Left kidney (tissue), 8 donors: ENCODE data around the gene TBC1D19. TPM values are rescaled to one million over a fixed set of nuclear protein-coding genes. Genes with fewer than 3 reads are reported as not detected.
"Not testable (repeated sequence)": the region's sequence is repeated elsewhere in the genome, so short reads cannot be mapped to it uniquely, and the experiment has no call there.

Experiments
- DNase-seq: peaks from one replicate; pipeline ENCODE4 v3.0.0-alpha.2; 2013
- long read RNA-seq, 8 donors: transcript quantifications; one replicate each; lab custom pipeline, GENCODE V29; 2026
- polyA plus RNA-seq: library from polyadenylated mRNA; unstranded; fragments of 120-200 nt; gene quantifications from one replicate; pipeline ENCODE4 v1.2.1, GENCODE V29; 2013; ENCODE audit not compliant: insufficient read length

The TBC1D19 gene
- polyA plus RNA-seq, result 23.1 TPM
- long read RNA-seq, donor 1, partial matches to known transcripts, result 0 of 2 reads
- long read RNA-seq, donor 1, other reads (novel, unspliced or antisense), result 0 of 2 reads
- long read RNA-seq, donor 2, partial matches to known transcripts, result 0 of 2 reads
- long read RNA-seq, donor 2, other reads (novel, unspliced or antisense), result 0 of 2 reads
- long read RNA-seq, donor 3, partial matches to known transcripts, result 0 of 3 reads
- long read RNA-seq, donor 3, other reads (novel, unspliced or antisense), result 0 of 3 reads
- long read RNA-seq, donor 4, result 0 reads
- long read RNA-seq, donor 5, partial matches to known transcripts, result 0 of 6 reads
- long read RNA-seq, donor 5, other reads (novel, unspliced or antisense), result 0 of 6 reads
- long read RNA-seq, donor 6, partial matches to known transcripts, result 0 of 1 reads
- long read RNA-seq, donor 6, other reads (novel, unspliced or antisense), result 0 of 1 reads
- long read RNA-seq, donor 7, partial matches to known transcripts, result 0 of 1 reads
- long read RNA-seq, donor 7, other reads (novel, unspliced or antisense), result 0 of 1 reads
- long read RNA-seq, donor 8, partial matches to known transcripts, result 0 of 2 reads
- long read RNA-seq, donor 8, other reads (novel, unspliced or antisense), result 0 of 2 reads

GRCh38 chr4:26583865-26584652 lies at the start of gene TBC1D19:
TBC1D19 (plus strand) TSS chr4:26584084; CDS start chr4:26584194, 110 bp downstream.
- DNase-seq, result peak; percentile 89

- DNase-seq, result peak; percentile 30
Measured at GRCh38 chr4:26542991-26543390, 40.9 kb upstream of the TBC1D19 start.

DNA sequence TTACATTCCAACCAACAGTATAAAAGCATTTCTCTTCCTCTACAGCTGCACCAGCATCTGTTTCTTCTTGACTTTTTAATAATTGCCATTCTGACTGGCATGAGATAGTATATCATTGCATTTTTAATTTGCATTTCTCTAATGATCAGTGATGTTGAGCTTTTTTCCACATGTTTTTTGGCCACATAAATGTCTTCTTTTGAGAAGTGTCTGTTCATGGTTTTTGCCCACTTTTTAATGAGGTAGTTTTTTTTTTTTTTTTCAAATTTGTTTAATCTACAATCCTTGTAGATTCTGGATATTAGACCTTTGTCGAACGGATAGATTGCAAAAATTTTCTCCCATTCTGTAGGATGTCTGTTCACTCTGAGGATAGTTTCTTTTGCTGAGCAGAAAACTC lies 39.5 kb upstream of the TBC1D19 start:
- DNase-seq, result no peak

GRCh38 chr4:26548379-26548778 lies 35.5 kb upstream of the TBC1D19 start:
- not testable (repeated sequence) for DNase-seq

GRCh38 chr4:26557164-26557563 lies 26.7 kb upstream of the TBC1D19 start:
- no peak for DNase-seq

- no peak for DNase-seq
Measured at GRCh38 chr4:26558166-26558895, 25.6 kb upstream of the TBC1D19 start.

GRCh38 chr4:26566133-26566532 lies 17.8 kb upstream of the TBC1D19 start:
- no peak for DNase-seq

- DNase-seq, result no peak
Measured at GRCh38 chr4:26568446-26568994, 15.4 kb upstream of the TBC1D19 start.

- no peak for DNase-seq
Measured at GRCh38 chr4:26570596-26570995, 13.3 kb upstream of the TBC1D19 start.

- no peak for DNase-seq
Measured at GRCh38 chr4:26573389-26573794, 10.5 kb upstream of the TBC1D19 start.

DNA sequence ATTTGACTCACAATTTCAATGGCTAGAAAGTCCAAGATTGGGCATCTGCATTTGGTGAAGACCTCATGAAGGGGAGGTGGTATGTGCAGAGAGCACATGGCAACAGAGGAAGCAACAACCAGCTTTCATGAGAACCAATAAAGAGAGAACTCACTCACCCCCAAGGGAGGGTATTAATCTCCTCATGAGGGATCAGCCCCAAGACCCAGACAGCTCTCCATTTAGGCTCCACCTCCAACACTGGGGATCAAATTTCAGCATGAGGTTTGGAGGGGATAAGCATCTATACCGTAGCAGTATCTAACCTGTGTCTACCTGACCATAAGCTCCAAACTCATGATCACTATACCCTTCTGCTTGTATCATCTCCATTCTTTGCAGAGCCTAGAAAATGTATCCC lies 9.3 kb upstream of the TBC1D19 start:
- DNase-seq, result no peak

DNA sequence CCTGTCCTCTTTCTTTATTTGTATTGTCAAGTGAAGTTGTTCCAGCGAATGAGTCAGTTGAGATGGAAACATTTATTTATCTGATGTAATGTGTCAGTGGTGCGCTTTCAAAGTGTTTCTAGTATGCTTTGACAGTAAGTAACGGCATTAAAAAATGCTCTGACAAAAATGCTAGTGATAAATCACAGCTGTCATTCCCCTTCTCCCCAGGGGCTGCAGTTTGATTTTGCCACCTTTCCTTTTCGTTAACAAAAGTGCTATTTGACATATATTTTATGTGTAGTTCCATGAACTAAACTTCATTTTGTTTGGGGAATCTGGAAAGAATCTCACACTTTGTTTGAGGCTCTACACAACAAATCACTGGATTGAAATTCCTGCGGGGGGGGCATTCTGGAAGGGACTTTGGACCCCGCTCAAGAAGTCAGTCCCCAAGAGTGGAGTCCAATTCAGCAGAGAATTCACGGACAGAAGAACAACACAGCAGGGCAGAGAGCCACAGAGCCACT lies 7.6 kb upstream of the TBC1D19 start:
- peak; percentile 25 for DNase-seq

- DNase-seq, result no peak
Measured at GRCh38 chr4:26577066-26577465, 6.8 kb upstream of the TBC1D19 start.

DNA sequence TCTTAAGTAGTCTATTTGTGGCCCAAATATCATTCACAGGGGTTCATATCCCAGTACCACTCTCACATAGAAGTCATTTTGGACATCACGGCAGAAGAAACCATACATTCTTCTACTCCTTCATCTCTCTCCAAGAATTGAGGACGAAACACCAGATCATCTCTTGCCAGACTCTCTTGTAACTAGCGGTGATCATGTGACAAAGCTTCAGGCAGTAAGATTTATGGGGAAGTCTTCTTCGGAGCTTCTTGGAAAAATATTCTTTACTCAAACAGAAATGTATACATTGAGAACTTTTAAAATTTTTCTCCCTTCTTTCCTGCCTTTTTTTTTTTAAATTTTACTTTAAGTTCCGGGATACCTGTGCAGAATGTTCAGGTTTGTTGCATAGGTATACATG lies 4.7 kb upstream of the TBC1D19 start:
- DNase-seq, result no peak

DNA sequence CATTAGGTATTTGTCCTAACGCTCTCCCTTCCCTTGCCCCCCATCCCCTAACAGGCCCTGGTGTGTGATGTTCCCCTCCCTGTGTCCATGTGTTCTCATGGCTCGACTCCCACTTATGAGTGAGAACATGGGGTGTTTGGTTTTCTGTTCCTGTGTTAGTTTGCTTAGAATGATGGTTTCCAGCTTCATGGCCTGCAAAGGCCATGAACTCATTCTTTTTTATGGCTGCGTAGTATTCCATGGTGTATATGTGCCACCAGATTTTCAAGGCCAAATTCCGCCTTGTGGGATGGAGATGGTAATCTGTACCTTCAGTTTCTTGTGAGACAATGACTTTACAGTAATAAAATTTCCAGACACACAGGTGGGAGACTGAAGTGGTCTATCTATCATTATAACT lies 2.5 kb upstream of the TBC1D19 start:
- DNase-seq, result not testable (repeated sequence)

DNA sequence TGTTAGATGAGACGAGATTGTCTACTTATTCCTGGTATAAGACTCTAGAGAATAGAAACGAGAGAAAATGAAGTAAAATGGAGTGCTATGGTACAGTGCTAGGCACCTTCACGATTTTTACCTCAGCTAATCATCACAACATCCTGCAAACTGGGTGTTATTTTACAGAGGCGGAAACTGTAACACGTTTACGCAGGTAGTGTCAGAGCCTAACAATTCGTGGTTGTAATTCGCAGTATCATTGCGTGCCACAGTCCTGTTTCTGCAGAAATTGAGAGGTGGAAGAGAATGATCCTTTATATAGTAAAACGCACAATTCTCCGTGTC lies 383 bp upstream of the TBC1D19 start:
- DNase-seq, result no peak

- DNase-seq, result no peak
Measured at GRCh38 chr4:26584725-26585124, 841 bp downstream of the TBC1D19 start.

DNA sequence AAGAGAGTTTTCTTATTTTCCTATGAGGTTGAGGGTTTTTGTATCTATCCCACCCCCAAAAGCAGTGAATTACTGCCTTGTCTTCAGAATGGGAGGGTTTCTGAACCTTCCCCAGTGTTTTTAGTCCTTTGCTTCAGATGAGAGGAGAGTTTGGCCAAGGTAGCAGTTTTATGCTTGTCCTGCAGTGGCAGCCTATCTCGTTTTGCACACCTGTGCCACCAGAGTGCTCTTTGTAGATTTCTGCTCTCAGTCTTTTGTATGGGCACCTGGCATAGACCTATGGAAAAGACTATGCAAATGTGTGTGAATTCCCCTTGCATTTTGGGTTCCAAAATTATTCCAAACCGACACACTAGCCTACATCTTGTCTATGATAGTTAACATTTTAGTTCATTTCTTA lies 5.8 kb downstream of the TBC1D19 start:
- no peak for DNase-seq

DNA sequence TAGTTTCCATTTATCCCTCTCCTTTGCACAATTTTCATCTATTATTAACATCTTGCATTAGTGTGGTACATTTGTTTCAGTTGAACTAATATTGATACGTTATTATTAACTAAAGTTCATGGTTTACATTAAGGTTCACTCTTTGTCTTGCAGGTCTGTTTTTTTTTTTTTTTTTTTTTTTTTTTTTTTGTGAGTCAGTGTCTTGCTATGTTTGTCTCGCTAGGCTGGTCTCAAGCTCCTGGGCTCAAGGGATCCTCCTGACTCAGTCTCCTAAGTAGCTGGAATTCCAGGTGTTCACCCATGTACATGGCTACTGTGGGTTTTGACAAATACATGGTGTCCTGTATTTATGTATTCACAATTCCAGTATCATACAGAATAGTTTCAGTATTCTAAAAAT lies 6.8 kb downstream of the TBC1D19 start:
- DNase-seq, result no peak

DNA sequence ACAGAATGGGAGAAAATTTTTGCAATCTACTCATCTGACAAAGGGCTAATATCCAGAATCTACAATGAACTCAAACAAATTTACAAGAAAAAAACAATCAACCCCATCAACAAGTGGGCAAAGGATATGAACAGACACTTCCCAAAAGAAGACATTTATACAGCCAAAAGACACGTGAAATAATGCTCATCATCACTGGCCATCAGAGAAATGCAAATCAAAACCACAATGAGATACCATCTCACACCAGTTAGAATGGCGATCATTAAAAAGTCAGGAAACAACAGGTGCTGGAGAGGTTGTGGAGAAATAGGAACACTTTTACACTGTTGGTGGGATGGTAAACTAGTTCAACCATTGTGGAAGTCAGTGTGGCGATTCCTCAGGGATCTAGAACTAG lies 9.7 kb downstream of the TBC1D19 start:
- DNase-seq, result not testable (repeated sequence)

GRCh38 chr4:26594371-26594770 lies 10.5 kb downstream of the TBC1D19 start:
- DNase-seq, result no peak

- no peak for DNase-seq
Measured at GRCh38 chr4:26594778-26595177, 10.9 kb downstream of the TBC1D19 start.
